Uterus (tissue), 2 donors: ENCODE data around the gene ZNF581.

Source experiments
- POLR2A ChIP-seq, 2 donors: fragments of 450-650 bp; IDR thresholded peaks; one replicate each; pipeline ENCODE4 v1.6.1; 2016; ENCODE audit warnings: antibody characterized with exemption in 2 of 2, mild to moderate bottlenecking in 1 of 2, moderate library complexity in 1 of 2
- TF ChIP-seq, protein P1 (sequence below), 4 experiments: fragments of 200-600 bp in 2 of 4; fragments of 450-650 bp in 2 of 4; sonication (generic) in 2 of 4; IDR thresholded peaks; one replicate each; pipeline ENCODE4 v1.5.1; 2016 to 2019; ENCODE audit warnings: antibody characterized with exemption in 4 of 4, mild to moderate bottlenecking in 2 of 4, moderate library complexity in 1 of 4

DNA sequence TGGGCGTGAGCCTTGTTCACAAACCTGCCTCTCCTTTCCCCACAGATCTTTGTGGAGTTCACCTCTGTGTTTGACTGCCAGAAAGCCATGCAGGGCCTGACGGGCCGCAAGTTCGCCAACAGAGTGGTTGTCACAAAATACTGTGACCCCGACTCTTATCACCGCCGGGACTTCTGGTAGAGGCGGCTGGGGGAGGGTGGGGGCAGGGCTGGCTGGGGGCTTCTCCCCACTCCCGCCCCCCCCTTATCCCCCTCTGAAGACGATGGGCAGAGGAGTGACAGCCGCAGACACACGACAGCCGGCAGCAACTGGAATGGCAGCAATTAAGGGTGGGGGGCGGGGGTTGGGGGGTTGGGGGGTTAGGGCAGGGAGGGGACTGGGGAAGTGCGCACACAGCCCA is 30.4 kb downstream of the ZNF581 start:
- TF ChIP-seq, protein P1, sequence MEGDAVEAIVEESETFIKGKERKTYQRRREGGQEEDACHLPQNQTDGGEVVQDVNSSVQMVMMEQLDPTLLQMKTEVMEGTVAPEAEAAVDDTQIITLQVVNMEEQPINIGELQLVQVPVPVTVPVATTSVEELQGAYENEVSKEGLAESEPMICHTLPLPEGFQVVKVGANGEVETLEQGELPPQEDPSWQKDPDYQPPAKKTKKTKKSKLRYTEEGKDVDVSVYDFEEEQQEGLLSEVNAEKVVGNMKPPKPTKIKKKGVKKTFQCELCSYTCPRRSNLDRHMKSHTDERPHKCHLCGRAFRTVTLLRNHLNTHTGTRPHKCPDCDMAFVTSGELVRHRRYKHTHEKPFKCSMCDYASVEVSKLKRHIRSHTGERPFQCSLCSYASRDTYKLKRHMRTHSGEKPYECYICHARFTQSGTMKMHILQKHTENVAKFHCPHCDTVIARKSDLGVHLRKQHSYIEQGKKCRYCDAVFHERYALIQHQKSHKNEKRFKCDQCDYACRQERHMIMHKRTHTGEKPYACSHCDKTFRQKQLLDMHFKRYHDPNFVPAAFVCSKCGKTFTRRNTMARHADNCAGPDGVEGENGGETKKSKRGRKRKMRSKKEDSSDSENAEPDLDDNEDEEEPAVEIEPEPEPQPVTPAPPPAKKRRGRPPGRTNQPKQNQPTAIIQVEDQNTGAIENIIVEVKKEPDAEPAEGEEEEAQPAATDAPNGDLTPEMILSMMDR (IDR thresholded peaks at IDR 0.05) = no peak
- TF ChIP-seq POLR2A (IDR thresholded peaks at IDR 0.05) = no peak
